HepG2 (cell line): ENCODE results near the gene NTN5. TPM values are rescaled to one million over a fixed set of nuclear protein-coding genes. Genes with fewer than 3 reads are reported as not detected.

ENCODE experiments used
- AKAP8 ChIP-seq: sonication (generic); formaldehyde crosslinking; IDR thresholded peaks from 2 replicates; pipeline ENCODE4 v1.5.1; 2020; ENCODE audit warnings: mild to moderate bottlenecking, missing genetic modification reagents
- ARID2 ChIP-seq: sonication (generic); formaldehyde crosslinking; IDR thresholded peaks from 2 replicates; pipeline ENCODE4 v1.8.1; 2022; ENCODE audit warnings: mild to moderate bottlenecking, missing genetic modification reagents, borderline replicate concordance
- CCAR2 ChIP-seq: fragments of 200-400 bp; formaldehyde crosslinking; optimal IDR thresholded peaks from 2 replicates; pipeline ENCODE3; 2018; ENCODE audit warnings: low read depth, mild to moderate bottlenecking, low read length, moderate library complexity
- CHD4 ChIP-seq: fragments of 200-600 bp; sonication (generic); IDR thresholded peaks from 2 replicates; pipeline ENCODE4 v1.7.0; 2017; ENCODE audit warnings: mild to moderate bottlenecking, low read length, borderline replicate concordance
- DMAP1 ChIP-seq: IDR thresholded peaks from 2 replicates; pipeline ENCODE4 v1.6.1; 2016
- GRHL1 ChIP-seq: sonication (generic); formaldehyde crosslinking; conservative IDR thresholded peaks from 2 replicates; pipeline ENCODE4 v1.8.0; 2022; ENCODE audit warnings: missing genetic modification reagents
- HMG20A ChIP-seq: IDR thresholded peaks from 2 replicates; pipeline ENCODE4 v1.6.1; 2016; ENCODE audit warnings: borderline replicate concordance
- HNF4G ChIP-seq, 2 experiments: sonication (generic) in 1 of 2; formaldehyde crosslinking in 1 of 2; IDR thresholded peaks; 2 replicates each; pipeline versions ENCODE4 v1.4.0 to v1.6.1; 2011 to 2020; ENCODE audit warnings: borderline replicate concordance in 2 of 2, low read depth in 2 of 2, mild to moderate bottlenecking in 2 of 2, low read length in 1 of 2, missing genetic modification reagents in 1 of 2, moderate library complexity in 1 of 2
- IRF1 ChIP-seq: sonication (generic); formaldehyde crosslinking; IDR thresholded peaks from 2 replicates; pipeline ENCODE4 v1.4.0; 2020; ENCODE audit warnings: low read depth, mild to moderate bottlenecking, missing genetic modification reagents
- IRF2 ChIP-seq: IDR thresholded peaks from 2 replicates; pipeline ENCODE4 v1.6.1; 2018; ENCODE audit warnings: missing genetic modification reagents, missing compliant biosample characterization
- NAIF1 ChIP-seq: sonication (generic); formaldehyde crosslinking; IDR thresholded peaks from 2 replicates; pipeline ENCODE4 v1.5.0; 2020; ENCODE audit warnings: mild to moderate bottlenecking, missing genetic modification reagents, borderline replicate concordance
- PHB2 ChIP-seq: fragments of 450-650 bp; IDR thresholded peaks from 2 replicates; pipeline ENCODE4 v1.6.1; 2018; ENCODE audit not compliant: partially characterized antibody
- RELA ChIP-seq: sonication (generic); formaldehyde crosslinking; IDR thresholded peaks from 2 replicates; pipeline ENCODE4 v1.4.0; 2020; ENCODE audit warnings: missing genetic modification reagents
- SP5 ChIP-seq: IDR thresholded peaks from 2 replicates; pipeline ENCODE4 v1.6.1; 2016; ENCODE audit warnings: low read depth, borderline replicate concordance
- ZBTB20 ChIP-seq: sonication (generic); formaldehyde crosslinking; IDR thresholded peaks from 2 replicates; pipeline ENCODE4 v1.8.1; 2023; ENCODE audit warnings: missing genetic modification reagents, low read depth, mild to moderate bottlenecking, borderline replicate concordance
- ZBTB43 ChIP-seq: sonication (generic); formaldehyde crosslinking; conservative IDR thresholded peaks from 2 replicates; pipeline ENCODE4 v1.4.0; 2020; ENCODE audit warnings: missing genetic modification reagents
- ZBTB44 ChIP-seq: sonication (generic); formaldehyde crosslinking; IDR thresholded peaks from 2 replicates; pipeline ENCODE4 v1.4.0; 2020; ENCODE audit warnings: missing genetic modification reagents
- polyA plus RNA-seq, 8 experiments: library from polyadenylated mRNA; depleted of rRNA in 3 of 8; stranded (reverse) in 7 of 8; unstranded in 1 of 8; fragments of >200 nt; fragmentation: Illumina TruSeq in 4 of 8; extraction: Trizol in 4 of 8; gene quantifications; 2 replicates each; pipeline versions ENCODE4 v1.2.1 to v1.2.3, GENCODE V29; 2011 to 2016; ENCODE audit warnings: low read depth in 4 of 8, missing spikeins in 1 of 8, mixed read lengths in 1 of 8; ENCODE audit not compliant: insufficient read depth in 1 of 8
- total RNA-seq, 5 experiments: library from RNA; depleted of rRNA; stranded (reverse); fragments of >200 nt; fragmentation: Illumina TruSeq; extraction: Trizol; gene quantifications; 2 replicates each; pipeline ENCODE4 v1.2.3, GENCODE V29; 2016; ENCODE audit warnings: low read depth in 1 of 5
- TF ChIP-seq, protein P1 (sequence below): sonication (generic); formaldehyde crosslinking; IDR thresholded peaks from 2 replicates; pipeline ENCODE4 v1.4.0; 2020; ENCODE audit warnings: missing genetic modification reagents, mild to moderate bottlenecking, borderline replicate concordance
- TF ChIP-seq, protein P2 (sequence below): sonication (generic); formaldehyde crosslinking; IDR thresholded peaks from 2 replicates; pipeline ENCODE4 v1.5.0; 2020; ENCODE audit warnings: mild to moderate bottlenecking, missing genetic modification reagents

Gene NTN5
- total and polyA plus RNA-seq, 2 of the 13 experiments (the other 11 are each of a cell fraction or from before 2014, with no cell fraction given): 0.05 TPM; not detected in 1

- no peak for TF ChIP-seq GRHL1 (CRISPR knock-in tag)
- TF ChIP-seq ZBTB44 (CRISPR knock-in tag): no peak
- TF ChIP-seq HMG20A (CRISPR knock-in tag): no peak
- TF ChIP-seq, protein P1, sequence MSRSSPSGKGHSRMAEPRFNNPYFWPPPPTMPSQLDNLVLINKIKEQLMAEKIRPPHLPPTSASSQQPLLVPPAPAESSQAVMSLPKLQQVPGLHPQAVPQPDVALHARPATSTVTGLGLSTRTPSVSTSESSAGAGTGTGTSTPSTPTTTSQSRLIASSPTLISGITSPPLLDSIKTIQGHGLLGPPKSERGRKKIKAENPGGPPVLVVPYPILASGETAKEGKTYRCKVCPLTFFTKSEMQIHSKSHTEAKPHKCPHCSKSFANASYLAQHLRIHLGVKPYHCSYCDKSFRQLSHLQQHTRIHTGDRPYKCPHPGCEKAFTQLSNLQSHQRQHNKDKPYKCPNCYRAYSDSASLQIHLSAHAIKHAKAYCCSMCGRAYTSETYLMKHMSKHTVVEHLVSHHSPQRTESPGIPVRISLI (CRISPR knock-in tag): no peak
- TF ChIP-seq ARID2 (CRISPR knock-in tag): no peak
- TF ChIP-seq NAIF1 (CRISPR knock-in tag): no peak
- no peak for TF ChIP-seq ZBTB20
- no peak for TF ChIP-seq DMAP1
- no peak for TF ChIP-seq RELA (CRISPR knock-in tag)
- no peak for TF ChIP-seq AKAP8 (CRISPR knock-in tag)
- no peak for TF ChIP-seq CHD4
- TF ChIP-seq, protein P2, sequence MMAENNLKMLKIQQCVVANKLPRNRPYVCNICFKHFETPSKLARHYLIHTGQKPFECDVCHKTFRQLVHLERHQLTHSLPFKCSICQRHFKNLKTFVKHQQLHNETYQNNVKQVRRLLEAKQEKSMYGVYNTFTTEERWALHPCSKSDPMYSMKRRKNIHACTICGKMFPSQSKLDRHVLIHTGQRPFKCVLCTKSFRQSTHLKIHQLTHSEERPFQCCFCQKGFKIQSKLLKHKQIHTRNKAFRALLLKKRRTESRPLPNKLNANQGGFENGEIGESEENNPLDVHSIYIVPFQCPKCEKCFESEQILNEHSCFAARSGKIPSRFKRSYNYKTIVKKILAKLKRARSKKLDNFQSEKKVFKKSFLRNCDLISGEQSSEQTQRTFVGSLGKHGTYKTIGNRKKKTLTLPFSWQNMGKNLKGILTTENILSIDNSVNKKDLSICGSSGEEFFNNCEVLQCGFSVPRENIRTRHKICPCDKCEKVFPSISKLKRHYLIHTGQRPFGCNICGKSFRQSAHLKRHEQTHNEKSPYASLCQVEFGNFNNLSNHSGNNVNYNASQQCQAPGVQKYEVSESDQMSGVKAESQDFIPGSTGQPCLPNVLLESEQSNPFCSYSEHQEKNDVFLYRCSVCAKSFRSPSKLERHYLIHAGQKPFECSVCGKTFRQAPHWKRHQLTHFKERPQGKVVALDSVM (CRISPR knock-in tag): no peak; the same call in 1 of the 2 replicates
- TF ChIP-seq IRF1 (CRISPR knock-in tag): no peak
- TF ChIP-seq SP5 (CRISPR knock-in tag): 0 out of 2 replicates have a peak, but pooled peaks have one; percentile 11
- TF ChIP-seq IRF2 (CRISPR knock-in tag): no peak
- no peak for TF ChIP-seq CCAR2
- no peak for TF ChIP-seq ZBTB43
- no peak for TF ChIP-seq HNF4G (IDR thresholded peaks at IDR 0.05; ENCODE audit: borderline replicate concordance, low read depth, low read length)
- no peak for TF ChIP-seq HNF4G (CRISPR knock-in tag; IDR thresholded peaks at IDR 0.05; ENCODE audit: borderline replicate concordance, low read depth)
- TF ChIP-seq PHB2: no peak
Measured at GRCh38 chr19:48635263-48635965, 37.4 kb downstream of the NTN5 start (continued).
